Neural cell (in vitro differentiated cells): Measurements from ENCODE around the gene MRPS27. TPM values are rescaled to one million over a fixed set of nuclear protein-coding genes. Genes with fewer than 3 reads are reported as not detected.
"Not testable (repeated sequence)": the region's sequence is repeated elsewhere in the genome, so short reads cannot be mapped to it uniquely, and the experiment has no call there.

Experiments
- H2AFZ ChIP-seq: fragments of 200-600, 300-800 bp; sonication (generic), shearing (Covaris generic); 2 replicates; pipeline ENCODE4 v1.6.0; 2014; ENCODE audit warnings: low read depth, mild to moderate bottlenecking, antibody characterized with exemption, low read length, moderate library complexity
- H3F3A ChIP-seq: fragments of 200-600 bp; shearing (Covaris generic); 2 replicates; pipeline ENCODE4 v1.6.1; 2016; ENCODE audit warnings: mild to moderate bottlenecking, moderate library complexity, mixed read lengths, antibody characterized with exemption, low read length; ENCODE audit not compliant: insufficient read depth, poor library complexity, severe bottlenecking
- H3K27ac ChIP-seq: fragments of 200-600, 300-800 bp; sonication (generic), shearing (Covaris generic); 2 replicates; pipeline ENCODE4 v1.5.1; 2014; ENCODE audit warnings: mild to moderate bottlenecking, low read length, moderate library complexity
- H3K27me3 ChIP-seq: fragments of 300-800, 200-600 bp; sonication (generic), shearing (Covaris generic); 2 replicates; pipeline ENCODE4 v1.6.0; 2014; ENCODE audit warnings: mild to moderate bottlenecking, low read depth, low read length, moderate library complexity; ENCODE audit not compliant: insufficient read depth
- H3K36me3 ChIP-seq: fragments of 300-800, 200-600 bp; sonication (generic), shearing (Covaris generic); 2 replicates; pipeline ENCODE4 v1.5.1; 2014; ENCODE audit warnings: mild to moderate bottlenecking, antibody characterized with exemption, low read length, moderate library complexity; ENCODE audit not compliant: insufficient read depth
- H3K4me2 ChIP-seq: fragments of 300-800, 200-600 bp; sonication (generic), shearing (Covaris generic); 2 replicates; pipeline ENCODE4 v1.6.0; 2014; ENCODE audit warnings: mild to moderate bottlenecking, low read length
- H3K4me3 ChIP-seq: fragments of 300-800, 200-600 bp; sonication (generic), shearing (Covaris generic); 2 replicates; pipeline ENCODE4 v1.5.1; 2014; ENCODE audit warnings: mild to moderate bottlenecking, low read length, moderate library complexity
- H3K79me2 ChIP-seq: fragments of 200-600 bp; shearing (Covaris generic); replicated peaks from 2 replicates; pipeline ENCODE4 v1.6.0; 2014; ENCODE audit warnings: mild to moderate bottlenecking, low read length, moderate library complexity; ENCODE audit not compliant: insufficient read depth
- H3K9ac ChIP-seq: fragments of 300-800, 200-600 bp; sonication (generic), shearing (Covaris generic); 2 replicates; pipeline ENCODE4 v1.6.1; 2016; ENCODE audit warnings: mild to moderate bottlenecking, low read length, mixed read lengths
- H3K9me2 ChIP-seq: fragments of 200-600 bp; shearing (Covaris generic); 2 replicates; pipeline ENCODE4 v1.6.1; 2016; ENCODE audit warnings: mild to moderate bottlenecking, low read length, mixed read lengths; ENCODE audit not compliant: insufficient read depth
- H3K9me3 ChIP-seq: fragments of 200-600, 300-800 bp; sonication (generic), shearing (Covaris generic); 2 replicates; pipeline ENCODE4 v1.6.1; 2016; ENCODE audit warnings: mild to moderate bottlenecking, mixed run types, low read length, moderate library complexity, mixed read lengths
- H4K20me1 ChIP-seq: fragments of 200-600 bp; shearing (Covaris generic); 2 replicates; pipeline ENCODE4 v1.6.1; 2016; ENCODE audit warnings: mild to moderate bottlenecking, mixed run types; ENCODE audit not compliant: insufficient read depth
- CTCF ChIP-seq: fragments of 450-650 bp; IDR thresholded peaks from 2 replicates; pipeline ENCODE4 v1.5.1; 2014; ENCODE audit warnings: antibody characterized with exemption, mild to moderate bottlenecking, moderate library complexity; ENCODE audit not compliant: poor library complexity, severe bottlenecking
- EP300 ChIP-seq: fragments of 450-650 bp; conservative IDR thresholded peaks from 2 replicates; pipeline ENCODE4 v1.6.1; 2014; ENCODE audit warnings: antibody characterized with exemption, mild to moderate bottlenecking, moderate library complexity; ENCODE audit not compliant: poor library complexity, severe bottlenecking
- EZH2 ChIP-seq: fragments of 200-600, 300-800 bp; shearing (Covaris generic), sonication (generic); IDR thresholded peaks from 2 replicates; pipeline ENCODE4 v1.6.1; 2014; ENCODE audit warnings: antibody characterized with exemption, low read length, borderline replicate concordance, mild to moderate bottlenecking; ENCODE audit not compliant: insufficient read depth, poor library complexity, severe bottlenecking
- MXI1 ChIP-seq: fragments of 450-650 bp; conservative IDR thresholded peaks from 2 replicates; pipeline ENCODE4 v1.6.1; 2014; ENCODE audit warnings: antibody characterized with exemption, mild to moderate bottlenecking; ENCODE audit not compliant: poor library complexity, severe bottlenecking
- POLR2AphosphoS5 ChIP-seq: IDR thresholded peaks from 2 replicates; pipeline ENCODE4 v1.6.1; 2012
- RAD21 ChIP-seq: fragments of 450-650 bp; conservative IDR thresholded peaks from 2 replicates; pipeline ENCODE4 v1.6.1; 2014; ENCODE audit warnings: antibody characterized with exemption, mild to moderate bottlenecking, moderate library complexity
- REST ChIP-seq: IDR thresholded peaks from 2 replicates; pipeline ENCODE4 v1.6.1; 2012; ENCODE audit warnings: borderline replicate concordance
- TAF1 ChIP-seq: IDR thresholded peaks from 2 replicates; pipeline ENCODE4 v1.6.1; 2012; ENCODE audit warnings: low read depth
- polyA plus RNA-seq: library from polyadenylated mRNA; depleted of rRNA; stranded (reverse); fragments of >200 nt; gene quantifications from 2 replicates; pipeline ENCODE4 v1.2.3, GENCODE V29; 2014

Gene MRPS27
- polyA plus RNA-seq, 1 donor from 2014 or later, result 36.7 TPM

GRCh38 chr5:72325566-72326305, 5.7 kb upstream of the MRPS27 start:
- Histone ChIP-seq H3F3A (no peaks in the 10 kb centered on the region), H4K20me1 (no peaks in the 10 kb centered on the region), H3K27ac (no peak overlapping the region), H3K4me2 (no peak overlapping the region), H3K9ac (no peak overlapping the region), H3K9me3 (no peaks in the 10 kb centered on the region), H3K4me3 (no peak overlapping the region), H3K27me3 (no peaks in the 10 kb centered on the region), H3K9me2 (no peaks in the 10 kb centered on the region), H2AFZ (no peak overlapping the region), H3K79me2 (no peaks in the 10 kb centered on the region), H3K36me3 (no peaks in the 10 kb centered on the region)
- no peak for TF ChIP-seq MXI1
- no peak for TF ChIP-seq EZH2
- no peak for TF ChIP-seq REST
- TF ChIP-seq TAF1, result no peak
- no peak for TF ChIP-seq EP300
- no peak for TF ChIP-seq CTCF
- TF ChIP-seq POLR2AphosphoS5, result no peak

- no peak overlapping the region for H3K4me2 ChIP-seq
- H3K9me3 ChIP-seq, result no peaks in the 10 kb centered on the region
- no peak for TF ChIP-seq TAF1
- TF ChIP-seq CTCF, result no peak
- TF ChIP-seq EP300, result no peak
- TF ChIP-seq EZH2, result no peak
- no peak for TF ChIP-seq RAD21
- H3F3A ChIP-seq, result no peaks in the 10 kb centered on the region
- H2AFZ ChIP-seq, result no peak overlapping the region
- H3K27me3 ChIP-seq, result no peaks in the 10 kb centered on the region
- no peak overlapping the region for H3K9ac ChIP-seq
- H4K20me1 ChIP-seq, result no peaks in the 10 kb centered on the region
- no peak overlapping the region for H3K27ac ChIP-seq
- H3K9me2 ChIP-seq, result no peaks in the 10 kb centered on the region
- H3K36me3 ChIP-seq, result no peaks in the 10 kb centered on the region
- no peak overlapping the region for H3K4me3 ChIP-seq
- no peaks in the 10 kb centered on the region for H3K79me2 ChIP-seq
Measured at GRCh38 chr5:72324189-72324825, 4.3 kb upstream of the MRPS27 start.

- Histone ChIP-seq H3K4me2 (peak overlapping the region; percentile 39), H3K27ac (peak overlapping the region; percentile 84), H3K4me3 (peak overlapping the region; percentile 94), H3K9ac (peak overlapping the region; percentile 82), H3K79me2 (peaks cover 16% of the 10 kb centered on the region), H2AFZ (peak overlapping the region; percentile 95)
- not testable (repeated sequence) for H3K9me3 ChIP-seq, H3F3A ChIP-seq, H3K27me3 ChIP-seq, H4K20me1 ChIP-seq, H3K36me3 ChIP-seq, H3K9me2 ChIP-seq
Measured at GRCh38 chr5:72319435-72319975, 535 bp downstream of the MRPS27 start.
